Neural cell (in vitro differentiated cells): ENCODE results near the gene PSMD4. TPM values are rescaled to one million over a fixed set of nuclear protein-coding genes. Genes with fewer than 3 reads are reported as not detected.
A peak's percentile ranks its signal among the peaks of the same experiment; 100 is the strongest.

ENCODE experiments used
- H2AFZ ChIP-seq: fragments of 200-600, 300-800 bp; sonication (generic), shearing (Covaris generic); 2 replicates; pipeline ENCODE4 v1.6.0; 2014; ENCODE audit warnings: low read depth, mild to moderate bottlenecking, antibody characterized with exemption, low read length, moderate library complexity
- H3F3A ChIP-seq: fragments of 200-600 bp; shearing (Covaris generic); 2 replicates; pipeline ENCODE4 v1.6.1; 2016; ENCODE audit warnings: mild to moderate bottlenecking, moderate library complexity, mixed read lengths, antibody characterized with exemption, low read length; ENCODE audit not compliant: insufficient read depth, poor library complexity, severe bottlenecking
- H3K27ac ChIP-seq: fragments of 200-600, 300-800 bp; sonication (generic), shearing (Covaris generic); 2 replicates; pipeline ENCODE4 v1.5.1; 2014; ENCODE audit warnings: mild to moderate bottlenecking, low read length, moderate library complexity
- H3K27me3 ChIP-seq: fragments of 300-800, 200-600 bp; sonication (generic), shearing (Covaris generic); 2 replicates; pipeline ENCODE4 v1.6.0; 2014; ENCODE audit warnings: mild to moderate bottlenecking, low read depth, low read length, moderate library complexity; ENCODE audit not compliant: insufficient read depth
- H3K36me3 ChIP-seq: fragments of 300-800, 200-600 bp; sonication (generic), shearing (Covaris generic); 2 replicates; pipeline ENCODE4 v1.5.1; 2014; ENCODE audit warnings: mild to moderate bottlenecking, antibody characterized with exemption, low read length, moderate library complexity; ENCODE audit not compliant: insufficient read depth
- H3K4me2 ChIP-seq: fragments of 300-800, 200-600 bp; sonication (generic), shearing (Covaris generic); 2 replicates; pipeline ENCODE4 v1.6.0; 2014; ENCODE audit warnings: mild to moderate bottlenecking, low read length
- H3K4me3 ChIP-seq: fragments of 300-800, 200-600 bp; sonication (generic), shearing (Covaris generic); 2 replicates; pipeline ENCODE4 v1.5.1; 2014; ENCODE audit warnings: mild to moderate bottlenecking, low read length, moderate library complexity
- H3K79me2 ChIP-seq: fragments of 200-600 bp; shearing (Covaris generic); replicated peaks from 2 replicates; pipeline ENCODE4 v1.6.0; 2014; ENCODE audit warnings: mild to moderate bottlenecking, low read length, moderate library complexity; ENCODE audit not compliant: insufficient read depth
- H3K9ac ChIP-seq: fragments of 300-800, 200-600 bp; sonication (generic), shearing (Covaris generic); 2 replicates; pipeline ENCODE4 v1.6.1; 2016; ENCODE audit warnings: mild to moderate bottlenecking, low read length, mixed read lengths
- H3K9me2 ChIP-seq: fragments of 200-600 bp; shearing (Covaris generic); 2 replicates; pipeline ENCODE4 v1.6.1; 2016; ENCODE audit warnings: mild to moderate bottlenecking, low read length, mixed read lengths; ENCODE audit not compliant: insufficient read depth
- H3K9me3 ChIP-seq: fragments of 200-600, 300-800 bp; sonication (generic), shearing (Covaris generic); 2 replicates; pipeline ENCODE4 v1.6.1; 2016; ENCODE audit warnings: mild to moderate bottlenecking, mixed run types, low read length, moderate library complexity, mixed read lengths
- H4K20me1 ChIP-seq: fragments of 200-600 bp; shearing (Covaris generic); 2 replicates; pipeline ENCODE4 v1.6.1; 2016; ENCODE audit warnings: mild to moderate bottlenecking, mixed run types; ENCODE audit not compliant: insufficient read depth
- EP300 ChIP-seq: fragments of 450-650 bp; conservative IDR thresholded peaks from 2 replicates; pipeline ENCODE4 v1.6.1; 2014; ENCODE audit warnings: antibody characterized with exemption, mild to moderate bottlenecking, moderate library complexity; ENCODE audit not compliant: poor library complexity, severe bottlenecking
- EZH2 ChIP-seq: fragments of 200-600, 300-800 bp; shearing (Covaris generic), sonication (generic); IDR thresholded peaks from 2 replicates; pipeline ENCODE4 v1.6.1; 2014; ENCODE audit warnings: antibody characterized with exemption, low read length, borderline replicate concordance, mild to moderate bottlenecking; ENCODE audit not compliant: insufficient read depth, poor library complexity, severe bottlenecking
- MXI1 ChIP-seq: fragments of 450-650 bp; conservative IDR thresholded peaks from 2 replicates; pipeline ENCODE4 v1.6.1; 2014; ENCODE audit warnings: antibody characterized with exemption, mild to moderate bottlenecking; ENCODE audit not compliant: poor library complexity, severe bottlenecking
- POLR2AphosphoS5 ChIP-seq: IDR thresholded peaks from 2 replicates; pipeline ENCODE4 v1.6.1; 2012
- RAD21 ChIP-seq: fragments of 450-650 bp; conservative IDR thresholded peaks from 2 replicates; pipeline ENCODE4 v1.6.1; 2014; ENCODE audit warnings: antibody characterized with exemption, mild to moderate bottlenecking, moderate library complexity
- REST ChIP-seq: IDR thresholded peaks from 2 replicates; pipeline ENCODE4 v1.6.1; 2012; ENCODE audit warnings: borderline replicate concordance
- SMC3 ChIP-seq: fragments of 450-650 bp; conservative IDR thresholded peaks from 2 replicates; pipeline ENCODE4 v1.6.1; 2014; ENCODE audit warnings: antibody characterized with exemption, mild to moderate bottlenecking, moderate library complexity; ENCODE audit not compliant: poor library complexity
- TAF1 ChIP-seq: IDR thresholded peaks from 2 replicates; pipeline ENCODE4 v1.6.1; 2012; ENCODE audit warnings: low read depth
- polyA plus RNA-seq: library from polyadenylated mRNA; depleted of rRNA; stranded (reverse); fragments of >200 nt; gene quantifications from 2 replicates; pipeline ENCODE4 v1.2.3, GENCODE V29; 2014
- TF ChIP-seq, protein P1 (sequence below): fragments of 450-650 bp; IDR thresholded peaks from 2 replicates; pipeline ENCODE4 v1.5.1; 2014; ENCODE audit warnings: antibody characterized with exemption, mild to moderate bottlenecking, moderate library complexity; ENCODE audit not compliant: poor library complexity, severe bottlenecking

The PSMD4 gene
- polyA plus RNA-seq, 1 donor from 2014 or later, result 341 TPM

DNA sequence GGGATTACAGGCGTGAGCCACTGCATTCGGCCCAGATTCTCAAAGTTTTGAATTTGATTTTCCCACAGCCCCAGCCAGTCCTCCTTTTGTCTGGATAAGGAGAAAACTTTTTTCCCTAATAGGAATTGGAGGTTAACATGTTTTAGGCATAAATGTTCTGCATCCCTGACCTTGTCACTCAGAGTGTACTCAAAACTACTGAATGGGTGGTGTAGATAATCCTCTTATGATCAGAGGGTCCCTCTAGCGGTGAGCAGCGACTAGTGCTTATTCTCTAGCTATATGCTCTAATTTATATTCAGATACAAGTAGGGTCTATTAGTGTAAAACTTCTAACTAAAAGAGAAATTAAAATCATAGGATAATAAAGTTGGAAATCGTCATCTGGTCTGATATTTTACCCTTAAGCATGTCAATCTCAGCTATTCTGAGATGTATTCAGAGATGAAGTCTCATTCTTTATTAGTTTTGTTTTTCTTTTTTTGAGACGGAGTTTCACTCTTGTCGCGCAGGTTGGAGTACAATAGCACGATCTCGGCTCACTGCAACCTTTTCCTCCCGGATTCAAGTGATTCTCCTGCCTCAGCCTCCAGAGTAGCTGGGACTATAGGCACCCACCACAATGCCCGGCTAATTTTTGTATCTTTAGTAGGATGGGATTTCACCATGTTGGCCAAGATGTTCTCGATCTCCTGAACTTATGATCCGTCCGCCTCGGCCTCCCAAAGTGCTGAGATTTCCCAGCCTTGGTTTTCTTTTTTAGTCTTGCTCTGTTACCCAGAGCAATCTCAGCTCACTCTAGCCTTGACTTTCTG lies 2.7 kb upstream of the PSMD4 start:
- H3K4me3 ChIP-seq, result no peak overlapping the region

GRCh38 chr1:151255381-151255780 lies 847 bp downstream of the PSMD4 start:
- H3K36me3 ChIP-seq, result no peaks in the 10 kb centered on the region
- H3K9ac ChIP-seq, result peak overlapping the region; percentile 89
- H4K20me1 ChIP-seq, result no peaks in the 10 kb centered on the region
- no peaks in the 10 kb centered on the region for H3F3A ChIP-seq
- H3K4me3 ChIP-seq, result peak overlapping the region; percentile 91
- H3K9me2 ChIP-seq, result no peaks in the 10 kb centered on the region
- no peaks in the 10 kb centered on the region for H3K9me3 ChIP-seq
- peak overlapping the region; percentile 31 for H2AFZ ChIP-seq
- H3K27ac ChIP-seq, result peak overlapping the region; percentile 75
- no peak for TF ChIP-seq REST
- H3K79me2 ChIP-seq, result peaks cover 28% of the 10 kb centered on the region
- no peaks in the 10 kb centered on the region for H3K27me3 ChIP-seq
- H3K4me2 ChIP-seq, result peak overlapping the region; percentile 70

More for the DNA sequence above, 2.7 kb upstream of the PSMD4 start:
- Histone ChIP-seq H3F3A (no peaks in the 10 kb centered on the region), H3K79me2 (peaks cover 19% of the 10 kb centered on the region), H3K9me3 (no peaks in the 10 kb centered on the region), H3K4me2 (no peak overlapping the region), H3K9ac (no peak overlapping the region), H3K9me2 (no peaks in the 10 kb centered on the region), H2AFZ (no peak overlapping the region), H3K27me3 (no peaks in the 10 kb centered on the region), H3K36me3 (no peaks in the 10 kb centered on the region), H3K27ac (no peak overlapping the region), H4K20me1 (no peaks in the 10 kb centered on the region)
- TF ChIP-seq RAD21 (peak; percentile 60), SMC3 (peak; percentile 48), POLR2AphosphoS5 (no peak), MXI1 (no peak), EP300 (no peak), TAF1 (no peak), REST (no peak), EZH2 (no peak)
- TF ChIP-seq, protein P1, sequence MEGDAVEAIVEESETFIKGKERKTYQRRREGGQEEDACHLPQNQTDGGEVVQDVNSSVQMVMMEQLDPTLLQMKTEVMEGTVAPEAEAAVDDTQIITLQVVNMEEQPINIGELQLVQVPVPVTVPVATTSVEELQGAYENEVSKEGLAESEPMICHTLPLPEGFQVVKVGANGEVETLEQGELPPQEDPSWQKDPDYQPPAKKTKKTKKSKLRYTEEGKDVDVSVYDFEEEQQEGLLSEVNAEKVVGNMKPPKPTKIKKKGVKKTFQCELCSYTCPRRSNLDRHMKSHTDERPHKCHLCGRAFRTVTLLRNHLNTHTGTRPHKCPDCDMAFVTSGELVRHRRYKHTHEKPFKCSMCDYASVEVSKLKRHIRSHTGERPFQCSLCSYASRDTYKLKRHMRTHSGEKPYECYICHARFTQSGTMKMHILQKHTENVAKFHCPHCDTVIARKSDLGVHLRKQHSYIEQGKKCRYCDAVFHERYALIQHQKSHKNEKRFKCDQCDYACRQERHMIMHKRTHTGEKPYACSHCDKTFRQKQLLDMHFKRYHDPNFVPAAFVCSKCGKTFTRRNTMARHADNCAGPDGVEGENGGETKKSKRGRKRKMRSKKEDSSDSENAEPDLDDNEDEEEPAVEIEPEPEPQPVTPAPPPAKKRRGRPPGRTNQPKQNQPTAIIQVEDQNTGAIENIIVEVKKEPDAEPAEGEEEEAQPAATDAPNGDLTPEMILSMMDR, result peak; percentile 80
